GM23338 (cell line): ENCODE data around the gene PIGU. TPM values are rescaled to one million over a fixed set of nuclear protein-coding genes. Genes with fewer than 3 reads are reported as not detected.

Experiments
- ATAC-seq: fragments of 200-7000 bp; cut with Tn5 transposase; 3 replicates; pipeline ENCODE4 v1.9.1; 2020
- DNase-seq: peaks from one replicate; pipeline ENCODE4 v3.0.0-alpha.2; 2015; ENCODE audit warnings: low spot score
- H2AFZ ChIP-seq: fragments of 200-600 bp; sonication (generic); 2 replicates; pipeline ENCODE4 v1.8.0; 2016; ENCODE audit warnings: antibody characterized with exemption, mild to moderate bottlenecking, moderate library complexity
- H3F3A ChIP-seq: fragments of 200-600 bp; sonication (generic); replicated peaks from 2 replicates; pipeline ENCODE4 v1.8.0; 2017; ENCODE audit warnings: antibody characterized with exemption, mixed run types, low read depth
- H3K27ac ChIP-seq: fragments of 200-600 bp; sonication (generic); 2 replicates; pipeline ENCODE4 v1.6.1; 2016; ENCODE audit warnings: low read depth
- H3K27me3 ChIP-seq: fragments of 200-600 bp; sonication (generic); 2 replicates; pipeline ENCODE4 v1.8.0; 2016; ENCODE audit warnings: mild to moderate bottlenecking, mixed run types, moderate library complexity; ENCODE audit not compliant: insufficient read depth
- H3K36me3 ChIP-seq: fragments of 200-600 bp; sonication (generic); 2 replicates; pipeline ENCODE4 v1.8.0; 2016; ENCODE audit warnings: mild to moderate bottlenecking; ENCODE audit not compliant: insufficient read depth
- H3K4me1 ChIP-seq: fragments of 200-600 bp; sonication (generic); 2 replicates; pipeline ENCODE4 v1.8.0; 2016; ENCODE audit warnings: mild to moderate bottlenecking, moderate library complexity; ENCODE audit not compliant: insufficient read depth
- H3K4me2 ChIP-seq: fragments of 200-600 bp; sonication (generic); 2 replicates; pipeline ENCODE4 v1.7.1; 2017; ENCODE audit warnings: mixed run types
- H3K4me3 ChIP-seq: fragments of 200-600 bp; sonication (generic); 2 replicates; pipeline ENCODE4 v1.6.1; 2016; ENCODE audit warnings: mixed run types
- H3K79me2 ChIP-seq: fragments of 200-600 bp; sonication (generic); replicated peaks from 2 replicates; pipeline ENCODE4 v1.8.0; 2017; ENCODE audit warnings: mild to moderate bottlenecking; ENCODE audit not compliant: insufficient read depth
- H3K9me2 ChIP-seq: fragments of 200-600 bp; sonication (generic); 2 replicates; pipeline ENCODE4 v1.8.0; 2017; ENCODE audit not compliant: insufficient read depth
- H4K20me1 ChIP-seq: fragments of 200-600 bp; sonication (generic); replicated peaks from 2 replicates; pipeline ENCODE4 v1.8.0; 2017; ENCODE audit warnings: mild to moderate bottlenecking; ENCODE audit not compliant: insufficient read depth
- H3K27ac Mint-ChIP-seq: 2 replicates; pipeline ENCODE4 v1.8.0; 2020; ENCODE audit warnings: inconsistent platforms, mild to moderate bottlenecking, moderate library complexity, mixed read lengths
- H3K27me3 Mint-ChIP-seq: 3 replicates; pipeline ENCODE4 v1.8.0; 2022; ENCODE audit warnings: low read depth, mild to moderate bottlenecking, moderate library complexity, mixed read lengths, inconsistent platforms; ENCODE audit not compliant: insufficient read depth, poor library complexity
- H3K36me3 Mint-ChIP-seq: 3 replicates; pipeline ENCODE4 v1.8.0; 2021; ENCODE audit warnings: low read depth, mild to moderate bottlenecking, inconsistent platforms, moderate library complexity, mixed read lengths
- H3K4me1 Mint-ChIP-seq: 3 replicates; pipeline ENCODE4 v1.8.0; 2020; ENCODE audit warnings: mild to moderate bottlenecking, inconsistent platforms, mixed read lengths
- H3K4me3 Mint-ChIP-seq: 3 replicates; pipeline ENCODE4 v1.8.0; 2021; ENCODE audit warnings: moderate library complexity, mild to moderate bottlenecking, inconsistent platforms, mixed read lengths
- H3K9me3 Mint-ChIP-seq: 3 replicates; pipeline ENCODE4 v1.8.0; 2020; ENCODE audit warnings: moderate library complexity, mild to moderate bottlenecking, inconsistent platforms, mixed read lengths
- CREB1 ChIP-seq: fragments of 250-450 bp; sonication (Bioruptor Pico); IDR thresholded peaks from 2 replicates; pipeline ENCODE4 v1.5.0; 2020; ENCODE audit warnings: low read depth, mild to moderate bottlenecking, moderate library complexity
- ETS1 ChIP-seq: IDR thresholded peaks from 2 replicates; pipeline ENCODE4 v1.6.1; 2016; ENCODE audit warnings: antibody characterized with exemption
- EZH2phosphoT487 ChIP-seq: fragments of 200-600 bp; sonication (generic); IDR thresholded peaks from one replicate; pipeline ENCODE4 v1.8.1; 2018; ENCODE audit warnings: antibody characterized with exemption; ENCODE audit not compliant: unreplicated experiment
- JUNB ChIP-seq: IDR thresholded peaks from one replicate; pipeline ENCODE4 v1.6.1; 2016; ENCODE audit warnings: antibody characterized with exemption; ENCODE audit not compliant: unreplicated experiment
- NANOG ChIP-seq: IDR thresholded peaks from 2 replicates; pipeline ENCODE4 v1.6.1; 2016; ENCODE audit warnings: antibody characterized with exemption, borderline replicate concordance
- POLR2AphosphoS5 ChIP-seq: IDR thresholded peaks from 2 replicates; pipeline ENCODE4 v1.6.1; 2016; ENCODE audit warnings: antibody characterized with exemption, low read depth
- REST ChIP-seq: IDR thresholded peaks from one replicate; pipeline ENCODE4 v1.6.1; 2018; ENCODE audit warnings: antibody characterized with exemption; ENCODE audit not compliant: unreplicated experiment
- STAT1 ChIP-seq: IDR thresholded peaks from one replicate; pipeline ENCODE4 v1.6.1; 2016; ENCODE audit warnings: antibody characterized with exemption; ENCODE audit not compliant: unreplicated experiment
- ZNF331 ChIP-seq: fragments of 250-450 bp; sonication (Bioruptor Pico); IDR thresholded peaks from 2 replicates; pipeline ENCODE4 v1.5.0; 2020; ENCODE audit warnings: low read depth, mild to moderate bottlenecking, moderate library complexity
- polyA plus RNA-seq: library from polyadenylated mRNA; unstranded; fragments of >200 nt; fragmentation: Nextera tagmentation; extraction: Ambion mirVana; gene quantifications from 2 replicates; pipeline ENCODE4 v1.2.1, GENCODE V29; 2016
- total RNA-seq: library from RNA; depleted of rRNA; stranded (reverse); fragments of >200 nt; shearing (Covaris generic); gene quantifications from 2 replicates; pipeline ENCODE4 v1.2.3, GENCODE V29; 2014
- TF ChIP-seq, protein P1 (sequence below), 2 experiments: fragments of 200-600 bp in 1 of 2; sonication (generic) in 1 of 2; conservative IDR thresholded peaks; 2 replicates each; pipeline versions ENCODE4 v1.5.1 to v1.6.1; 2016 to 2017; ENCODE audit warnings: antibody characterized with exemption in 2 of 2, low read depth in 2 of 2, mild to moderate bottlenecking in 2 of 2, moderate library complexity in 1 of 2
- TF ChIP-seq, protein P2 (sequence below): fragments of 250-450 bp; sonication (Bioruptor Pico); IDR thresholded peaks from 2 replicates; pipeline ENCODE4 v1.5.0; 2020; ENCODE audit warnings: mild to moderate bottlenecking, moderate library complexity

The PIGU gene
- total and polyA plus RNA-seq, 2 experiments from 2014 or later, result 24.3 to 28.9 TPM

DNA sequence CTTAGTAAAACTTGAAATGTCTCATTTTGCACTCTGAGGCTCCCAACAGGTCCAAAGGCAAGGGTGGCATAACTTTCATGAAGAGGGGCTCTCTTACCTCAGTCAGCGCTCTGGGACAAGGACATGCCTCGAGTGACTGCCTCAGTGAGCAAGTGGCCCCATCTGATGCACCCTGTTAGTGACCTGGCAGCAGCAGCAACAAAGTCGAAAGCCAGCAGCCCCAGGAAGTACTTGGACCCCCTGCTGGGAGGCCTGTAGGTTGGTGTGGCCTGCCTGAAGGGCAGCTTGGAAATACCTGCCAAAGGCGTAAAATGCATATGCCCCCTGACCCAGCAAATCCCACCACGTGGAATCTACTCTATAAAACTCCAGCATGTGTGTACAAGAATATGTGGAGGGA is 105.1 kb downstream of the PIGU start:
- ATAC-seq (no peak), DNase-seq (peak; percentile 29)
- H3F3A ChIP-seq, result no peaks in the 10 kb centered on the region
- H3K27me3 Mint-ChIP-seq, result no peaks in the 10 kb centered on the region
- no peak overlapping the region for H3K4me2 ChIP-seq
- H3K4me1 ChIP-seq, result peaks cover 6% of the 10 kb centered on the region; the same call in 1 of the 2 replicates
- no peaks in the 10 kb centered on the region for H3K9me3 Mint-ChIP-seq
- H3K4me3 Mint-ChIP-seq, result no peak overlapping the region
- H3K9me2 ChIP-seq, result no peaks in the 10 kb centered on the region
- peaks cover 25% of the 10 kb centered on the region for H3K4me1 Mint-ChIP-seq
- H4K20me1 ChIP-seq, result no peaks in the 10 kb centered on the region
- H3K27ac Mint-ChIP-seq, result no peak overlapping the region
- no peak overlapping the region for H3K4me3 ChIP-seq
- no peaks in the 10 kb centered on the region for H3K79me2 ChIP-seq
- H3K27me3 ChIP-seq, result no peaks in the 10 kb centered on the region
- no peaks in the 10 kb centered on the region for H3K36me3 ChIP-seq
- no peak for TF ChIP-seq STAT1
- TF ChIP-seq JUNB, result no peak
- no peak for TF ChIP-seq CREB1
- TF ChIP-seq, protein P1, sequence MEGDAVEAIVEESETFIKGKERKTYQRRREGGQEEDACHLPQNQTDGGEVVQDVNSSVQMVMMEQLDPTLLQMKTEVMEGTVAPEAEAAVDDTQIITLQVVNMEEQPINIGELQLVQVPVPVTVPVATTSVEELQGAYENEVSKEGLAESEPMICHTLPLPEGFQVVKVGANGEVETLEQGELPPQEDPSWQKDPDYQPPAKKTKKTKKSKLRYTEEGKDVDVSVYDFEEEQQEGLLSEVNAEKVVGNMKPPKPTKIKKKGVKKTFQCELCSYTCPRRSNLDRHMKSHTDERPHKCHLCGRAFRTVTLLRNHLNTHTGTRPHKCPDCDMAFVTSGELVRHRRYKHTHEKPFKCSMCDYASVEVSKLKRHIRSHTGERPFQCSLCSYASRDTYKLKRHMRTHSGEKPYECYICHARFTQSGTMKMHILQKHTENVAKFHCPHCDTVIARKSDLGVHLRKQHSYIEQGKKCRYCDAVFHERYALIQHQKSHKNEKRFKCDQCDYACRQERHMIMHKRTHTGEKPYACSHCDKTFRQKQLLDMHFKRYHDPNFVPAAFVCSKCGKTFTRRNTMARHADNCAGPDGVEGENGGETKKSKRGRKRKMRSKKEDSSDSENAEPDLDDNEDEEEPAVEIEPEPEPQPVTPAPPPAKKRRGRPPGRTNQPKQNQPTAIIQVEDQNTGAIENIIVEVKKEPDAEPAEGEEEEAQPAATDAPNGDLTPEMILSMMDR (conservative IDR thresholded peaks at IDR 0.05; ENCODE audit: low read depth in 2 of 2), result no peak
- TF ChIP-seq, protein P2, sequence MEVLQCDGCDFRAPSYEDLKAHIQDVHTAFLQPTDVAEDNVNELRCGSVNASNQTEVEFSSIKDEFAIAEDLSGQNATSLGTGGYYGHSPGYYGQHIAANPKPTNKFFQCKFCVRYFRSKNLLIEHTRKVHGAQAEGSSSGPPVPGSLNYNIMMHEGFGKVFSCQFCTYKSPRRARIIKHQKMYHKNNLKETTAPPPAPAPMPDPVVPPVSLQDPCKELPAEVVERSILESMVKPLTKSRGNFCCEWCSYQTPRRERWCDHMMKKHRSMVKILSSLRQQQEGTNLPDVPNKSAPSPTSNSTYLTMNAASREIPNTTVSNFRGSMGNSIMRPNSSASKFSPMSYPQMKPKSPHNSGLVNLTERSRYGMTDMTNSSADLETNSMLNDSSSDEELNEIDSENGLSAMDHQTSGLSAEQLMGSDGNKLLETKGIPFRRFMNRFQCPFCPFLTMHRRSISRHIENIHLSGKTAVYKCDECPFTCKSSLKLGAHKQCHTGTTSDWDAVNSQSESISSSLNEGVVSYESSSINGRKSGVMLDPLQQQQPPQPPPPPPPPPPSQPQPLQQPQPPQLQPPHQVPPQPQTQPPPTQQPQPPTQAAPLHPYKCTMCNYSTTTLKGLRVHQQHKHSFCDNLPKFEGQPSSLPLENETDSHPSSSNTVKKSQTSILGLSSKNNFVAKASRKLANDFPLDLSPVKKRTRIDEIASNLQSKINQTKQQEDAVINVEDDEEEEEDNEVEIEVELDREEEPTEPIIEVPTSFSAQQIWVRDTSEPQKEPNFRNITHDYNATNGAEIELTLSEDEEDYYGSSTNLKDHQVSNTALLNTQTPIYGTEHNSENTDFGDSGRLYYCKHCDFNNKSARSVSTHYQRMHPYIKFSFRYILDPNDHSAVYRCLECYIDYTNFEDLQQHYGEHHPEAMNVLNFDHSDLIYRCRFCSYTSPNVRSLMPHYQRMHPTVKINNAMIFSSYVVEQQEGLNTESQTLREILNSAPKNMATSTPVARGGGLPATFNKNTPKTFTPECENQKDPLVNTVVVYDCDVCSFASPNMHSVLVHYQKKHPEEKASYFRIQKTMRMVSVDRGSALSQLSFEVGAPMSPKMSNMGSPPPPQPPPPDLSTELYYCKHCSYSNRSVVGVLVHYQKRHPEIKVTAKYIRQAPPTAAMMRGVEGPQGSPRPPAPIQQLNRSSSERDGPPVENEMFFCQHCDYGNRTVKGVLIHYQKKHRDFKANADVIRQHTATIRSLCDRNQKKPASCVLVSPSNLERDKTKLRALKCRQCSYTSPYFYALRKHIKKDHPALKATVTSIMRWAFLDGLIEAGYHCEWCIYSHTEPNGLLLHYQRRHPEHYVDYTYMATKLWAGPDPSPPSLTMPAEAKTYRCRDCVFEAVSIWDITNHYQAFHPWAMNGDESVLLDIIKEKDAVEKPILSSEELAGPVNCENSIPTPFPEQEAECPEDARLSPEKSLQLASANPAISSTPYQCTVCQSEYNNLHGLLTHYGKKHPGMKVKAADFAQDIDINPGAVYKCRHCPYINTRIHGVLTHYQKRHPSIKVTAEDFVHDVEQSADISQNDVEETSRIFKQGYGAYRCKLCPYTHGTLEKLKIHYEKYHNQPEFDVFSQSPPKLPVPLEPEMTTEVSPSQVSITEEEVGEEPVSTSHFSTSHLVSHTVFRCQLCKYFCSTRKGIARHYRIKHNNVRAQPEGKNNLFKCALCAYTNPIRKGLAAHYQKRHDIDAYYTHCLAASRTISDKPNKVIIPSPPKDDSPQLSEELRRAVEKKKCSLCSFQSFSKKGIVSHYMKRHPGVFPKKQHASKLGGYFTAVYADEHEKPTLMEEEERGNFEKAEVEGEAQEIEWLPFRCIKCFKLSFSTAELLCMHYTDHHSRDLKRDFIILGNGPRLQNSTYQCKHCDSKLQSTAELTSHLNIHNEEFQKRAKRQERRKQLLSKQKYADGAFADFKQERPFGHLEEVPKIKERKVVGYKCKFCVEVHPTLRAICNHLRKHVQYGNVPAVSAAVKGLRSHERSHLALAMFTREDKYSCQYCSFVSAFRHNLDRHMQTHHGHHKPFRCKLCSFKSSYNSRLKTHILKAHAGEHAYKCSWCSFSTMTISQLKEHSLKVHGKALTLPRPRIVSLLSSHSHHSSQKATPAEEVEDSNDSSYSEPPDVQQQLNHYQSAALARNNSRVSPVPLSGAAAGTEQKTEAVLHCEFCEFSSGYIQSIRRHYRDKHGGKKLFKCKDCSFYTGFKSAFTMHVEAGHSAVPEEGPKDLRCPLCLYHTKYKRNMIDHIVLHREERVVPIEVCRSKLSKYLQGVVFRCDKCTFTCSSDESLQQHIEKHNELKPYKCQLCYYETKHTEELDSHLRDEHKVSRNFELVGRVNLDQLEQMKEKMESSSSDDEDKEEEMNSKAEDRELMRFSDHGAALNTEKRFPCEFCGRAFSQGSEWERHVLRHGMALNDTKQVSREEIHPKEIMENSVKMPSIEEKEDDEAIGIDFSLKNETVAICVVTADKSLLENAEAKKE (CRISPR knock-in tag), result no peak
- TF ChIP-seq POLR2AphosphoS5, result no peak
- no peak for TF ChIP-seq ZNF331 (CRISPR knock-in tag)
- TF ChIP-seq REST, result no peak
- TF ChIP-seq ETS1, result no peak
- TF ChIP-seq NANOG, result no peak
- no peak for TF ChIP-seq EZH2phosphoT487
- H3K27ac ChIP-seq, result no peak overlapping the region
- H2AFZ ChIP-seq, result no peak overlapping the region
- peaks cover 9% of the 10 kb centered on the region; the same call in 2 of the 3 replicates for H3K36me3 Mint-ChIP-seq
